Middle frontal gyrus (tissue), 1 donor: Measurements from ENCODE around the gene GLS.
"Not testable (repeated sequence)": the region's sequence is repeated elsewhere in the genome, so short reads cannot be mapped to it uniquely, and the experiment has no call there.

Source experiments
- DNase-seq: peaks from one replicate; pipeline ENCODE4 v3.0.0-alpha.2; 2015; ENCODE audit warnings: low spot score; ENCODE audit errors: extremely low spot score

Gene GLS

GRCh38 chr2:190855245-190855644, 25.4 kb upstream of the GLS start:
- no peak for DNase-seq

GRCh38 chr2:190856985-190857384, 23.6 kb upstream of the GLS start:
- no peak for DNase-seq

GRCh38 chr2:190858817-190859216, 21.8 kb upstream of the GLS start:
- DNase-seq, result no peak

DNA sequence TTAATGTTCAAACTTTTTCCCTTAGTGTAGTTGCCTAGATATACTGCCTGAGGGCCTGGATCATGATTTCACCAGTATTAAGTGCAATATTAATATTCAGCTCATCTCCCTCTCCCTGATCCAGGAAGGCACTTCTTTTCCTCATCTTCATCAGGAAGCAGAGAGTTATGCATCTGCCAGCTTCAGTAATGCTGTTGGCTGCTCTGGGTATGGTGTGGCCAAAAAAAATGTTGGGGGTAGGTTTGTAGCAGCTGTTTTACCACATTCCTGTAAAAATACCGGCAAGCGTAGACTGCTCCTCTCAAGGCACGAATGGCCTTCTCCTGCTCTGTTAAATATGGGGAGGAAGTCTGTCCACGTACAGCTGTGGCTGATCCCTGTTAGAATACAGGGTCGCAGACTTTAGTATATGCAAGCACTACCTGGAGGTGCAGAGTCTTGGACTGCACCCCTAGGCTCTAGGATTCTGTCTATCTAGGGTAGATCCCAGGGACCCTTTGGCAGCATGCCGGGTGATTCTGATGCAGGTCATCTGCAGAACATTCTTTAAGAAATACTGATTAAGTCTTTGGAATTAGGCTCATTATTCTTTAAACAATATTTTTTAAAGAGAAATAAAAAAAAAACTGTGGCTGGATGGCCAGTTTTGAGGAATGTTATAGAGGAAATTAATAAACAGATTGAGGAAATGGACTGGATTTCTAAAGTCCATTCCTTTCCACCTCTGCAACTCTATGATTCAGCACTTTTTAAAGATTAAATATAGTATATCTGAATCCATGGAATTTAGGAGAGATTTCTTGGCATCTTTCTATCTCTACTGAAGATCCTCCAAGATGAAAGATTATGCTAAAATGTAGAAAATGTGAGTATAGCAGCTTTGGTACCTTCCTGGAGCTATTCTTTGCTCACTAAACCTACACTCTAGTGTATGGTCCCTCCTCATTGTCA, 21.0 kb upstream of the GLS start:
- no peak for DNase-seq

- no peak for DNase-seq
Observed at GRCh38 chr2:190860985-190861680, 19.5 kb upstream of the GLS start.

- not testable (repeated sequence) for DNase-seq
Observed at GRCh38 chr2:190862128-190862527, 18.5 kb upstream of the GLS start.

- no peak for DNase-seq
Observed at GRCh38 chr2:190862571-190862991, 18.0 kb upstream of the GLS start.

GRCh38 chr2:190863946-190864345, 16.7 kb upstream of the GLS start:
- DNase-seq, result no peak

DNA sequence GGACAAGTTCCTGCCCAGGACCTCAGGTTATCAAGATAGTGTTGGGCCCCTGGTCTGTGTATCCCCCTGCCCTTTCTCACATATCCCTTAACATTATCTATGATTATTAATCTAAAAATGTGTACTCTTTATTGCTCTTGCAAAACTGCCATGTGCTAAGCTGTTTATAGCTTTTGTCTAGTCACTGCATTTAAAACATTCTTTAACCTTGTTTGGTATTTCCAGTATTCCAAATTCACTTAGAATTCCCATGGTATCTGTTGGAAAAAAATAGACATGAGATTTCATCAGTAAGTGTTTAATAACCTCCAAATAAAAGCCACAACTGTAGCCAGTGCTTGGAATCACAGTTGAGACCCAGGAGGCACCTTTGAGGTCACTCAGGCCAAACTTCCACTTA, 16.2 kb upstream of the GLS start:
- no peak for DNase-seq

DNA sequence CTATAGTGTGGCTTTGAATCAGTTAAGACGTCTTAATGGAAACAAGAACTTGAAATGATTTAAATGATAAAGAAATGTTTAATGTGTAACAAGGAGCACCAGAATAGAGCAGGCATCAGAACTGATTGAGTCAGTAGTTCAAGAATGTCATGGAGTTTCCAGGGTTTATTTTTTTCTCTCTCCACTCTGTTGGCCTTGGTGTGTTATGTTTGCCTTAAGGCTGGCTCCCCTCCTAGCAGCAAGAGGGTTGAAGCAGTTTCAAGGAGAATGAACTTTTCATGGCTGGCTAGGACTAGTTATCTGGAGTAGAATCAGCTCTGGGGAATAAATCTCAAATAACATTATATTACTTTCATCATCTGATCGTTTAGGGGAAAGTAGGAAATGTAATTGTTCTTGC, 13.4 kb upstream of the GLS start:
- no peak for DNase-seq

DNA sequence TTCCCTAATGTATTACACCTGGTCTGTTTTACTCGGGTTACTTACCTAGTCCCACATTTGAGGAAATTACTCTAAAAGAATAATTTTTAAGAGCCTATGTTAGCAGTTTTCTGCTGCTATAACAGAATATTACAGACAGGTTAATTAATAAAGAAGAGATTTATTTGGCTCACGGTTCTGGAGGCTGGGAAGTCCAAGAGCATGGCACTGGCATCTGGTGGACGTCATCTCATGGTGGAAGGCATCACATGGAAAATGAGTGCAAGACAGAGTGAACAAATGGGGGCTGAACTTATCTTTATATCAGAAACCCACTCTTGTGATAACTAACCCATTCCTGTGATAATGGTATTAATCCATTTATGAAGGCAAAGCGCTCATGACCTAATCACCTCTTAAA, 12.8 kb upstream of the GLS start:
- no peak for DNase-seq

DNA sequence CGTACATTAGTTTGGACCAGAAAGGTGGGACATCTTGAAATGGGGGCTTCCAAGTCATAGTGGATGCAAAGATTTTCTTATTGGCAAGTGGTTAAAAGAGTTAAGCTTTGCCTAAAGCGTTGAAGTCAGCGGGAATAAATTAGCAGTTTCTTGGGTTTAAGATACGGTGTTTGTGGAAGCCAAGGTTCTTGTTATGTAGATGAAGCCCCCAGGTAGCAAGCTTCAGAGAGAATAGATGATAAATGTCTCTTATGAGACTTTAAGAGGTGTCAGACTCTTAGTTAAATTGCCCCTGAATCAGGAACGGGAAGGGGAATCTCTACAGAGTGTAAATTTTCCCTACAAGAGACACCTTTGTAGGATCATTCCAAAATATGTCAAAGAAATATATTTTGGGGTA, 10.9 kb upstream of the GLS start:
- DNase-seq, result no peak

GRCh38 chr2:190873451-190873850, 7.2 kb upstream of the GLS start:
- not testable (repeated sequence) for DNase-seq

- DNase-seq, result no peak
Observed at GRCh38 chr2:190875891-190876290, 4.7 kb upstream of the GLS start.

- no peak for DNase-seq
Observed at GRCh38 chr2:190876631-190877030, 4.0 kb upstream of the GLS start.

DNA sequence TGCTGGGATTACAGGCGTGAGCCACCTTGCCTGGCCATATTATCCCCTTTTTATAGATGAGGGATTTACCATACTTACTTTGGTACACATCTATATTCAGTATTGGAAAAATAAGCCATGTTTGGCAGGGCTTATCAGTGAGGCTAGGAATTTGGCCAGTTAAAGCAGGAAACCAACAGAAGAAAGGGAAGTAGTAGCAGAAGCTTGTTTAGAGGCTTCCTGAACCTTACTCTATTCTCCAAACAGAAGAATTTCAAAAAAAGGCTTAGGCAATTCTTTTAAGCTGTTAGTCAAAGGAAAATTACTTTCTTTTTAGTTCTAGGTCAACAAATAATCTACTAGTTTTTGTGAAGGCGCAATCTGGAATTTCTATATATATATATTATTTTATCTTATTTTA, 3.2 kb upstream of the GLS start:
- DNase-seq, result no peak

DNA sequence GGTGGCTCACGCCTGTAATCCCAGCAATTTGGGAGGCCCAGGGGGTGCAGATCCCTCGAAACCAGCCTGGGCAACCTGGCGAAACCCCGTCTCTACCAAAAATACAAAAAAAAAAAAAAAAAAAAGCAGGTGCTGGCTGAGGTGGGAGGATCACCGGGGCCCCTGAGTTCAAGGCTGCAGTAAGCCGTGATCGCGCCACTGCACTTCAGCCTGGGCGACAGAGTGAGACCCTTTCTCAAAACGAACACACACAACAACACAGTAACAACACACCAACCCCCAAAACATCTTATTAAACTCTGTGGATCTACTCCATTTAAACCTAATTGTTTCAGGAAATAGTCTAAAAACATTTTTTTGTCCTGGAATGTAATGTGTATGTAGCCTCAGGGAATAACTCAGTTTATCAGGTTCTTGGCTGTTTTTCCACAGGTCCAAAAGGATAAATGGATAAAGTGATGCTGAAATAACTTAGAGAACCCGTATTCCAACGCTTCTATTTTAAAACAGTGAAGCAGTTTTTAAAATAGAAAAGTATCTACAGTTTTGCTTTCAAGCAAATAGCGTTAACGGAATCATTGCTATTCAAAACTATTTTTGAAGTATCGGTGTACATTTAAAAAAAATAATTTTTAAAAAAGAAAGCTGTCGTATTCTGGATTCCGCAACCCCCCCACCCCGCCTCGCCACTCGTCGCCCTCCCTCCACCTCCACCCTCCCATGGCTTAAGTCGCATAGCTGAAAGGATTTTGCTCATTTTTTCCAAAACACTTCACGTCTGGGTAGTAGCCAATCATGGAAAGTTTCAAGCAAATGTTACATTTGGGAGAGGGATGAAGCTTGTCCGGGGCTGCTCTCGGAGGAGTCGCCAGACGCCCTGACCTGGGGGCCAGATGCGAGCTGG, 895 bp upstream of the GLS start:
- no peak for DNase-seq

DNA sequence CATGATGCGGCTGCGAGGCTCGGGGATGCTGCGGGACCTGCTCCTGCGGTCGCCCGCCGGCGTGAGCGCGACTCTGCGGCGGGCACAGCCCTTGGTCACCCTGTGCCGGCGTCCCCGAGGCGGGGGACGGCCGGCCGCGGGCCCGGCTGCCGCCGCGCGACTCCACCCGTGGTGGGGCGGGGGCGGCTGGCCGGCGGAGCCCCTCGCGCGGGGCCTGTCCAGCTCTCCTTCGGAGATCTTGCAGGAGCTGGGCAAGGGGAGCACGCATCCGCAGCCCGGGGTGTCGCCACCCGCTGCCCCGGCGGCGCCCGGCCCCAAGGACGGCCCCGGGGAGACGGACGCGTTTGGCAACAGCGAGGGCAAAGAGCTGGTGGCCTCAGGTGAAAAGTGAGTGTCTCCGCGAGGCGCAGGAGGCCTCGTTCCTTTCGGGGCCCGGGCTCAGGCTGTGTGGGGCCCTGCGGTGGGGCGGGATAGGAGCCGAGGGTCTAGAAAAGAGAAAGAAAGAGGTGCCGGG, 520 bp downstream of the GLS start:
- no peak for DNase-seq

DNA sequence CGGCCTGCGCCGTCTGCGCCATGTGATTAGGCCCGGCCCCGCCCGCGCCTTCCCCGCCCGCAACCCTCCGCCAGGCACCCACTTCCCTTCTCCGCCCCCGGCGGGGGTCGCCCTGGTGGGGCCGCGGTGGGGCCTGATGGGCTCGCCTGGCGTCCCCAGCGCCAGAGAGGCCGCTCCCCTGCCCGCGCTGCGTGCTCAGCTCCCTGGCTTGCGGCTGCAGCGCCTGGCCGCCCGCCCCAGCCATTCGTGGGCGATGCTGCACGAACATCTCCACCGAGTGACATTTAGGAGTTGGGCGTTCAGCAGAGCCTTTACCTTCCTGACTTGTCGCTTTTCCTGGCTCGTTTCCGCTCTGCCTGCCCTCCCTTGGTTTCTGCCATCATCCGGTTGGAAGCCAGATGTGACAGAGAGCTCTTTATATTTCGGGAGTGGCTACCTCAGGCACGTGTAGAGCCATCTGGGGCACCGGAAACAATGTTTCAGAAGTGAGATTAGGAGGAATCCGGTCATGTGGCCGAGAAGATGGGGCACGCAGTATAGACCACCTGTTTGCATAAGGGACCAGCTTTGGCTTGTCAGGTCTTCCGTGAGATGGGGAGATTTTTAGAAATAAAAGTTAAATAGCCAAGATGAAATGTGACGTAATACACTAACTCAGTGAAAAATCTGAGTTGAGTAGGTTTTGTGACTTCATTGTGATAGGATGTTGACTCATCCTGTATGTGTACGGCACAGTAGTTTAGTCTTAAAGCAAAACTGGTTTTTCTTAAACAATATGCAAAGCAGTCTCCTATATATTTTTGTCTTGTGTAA, 1.2 kb downstream of the GLS start:
- no peak for DNase-seq

DNA sequence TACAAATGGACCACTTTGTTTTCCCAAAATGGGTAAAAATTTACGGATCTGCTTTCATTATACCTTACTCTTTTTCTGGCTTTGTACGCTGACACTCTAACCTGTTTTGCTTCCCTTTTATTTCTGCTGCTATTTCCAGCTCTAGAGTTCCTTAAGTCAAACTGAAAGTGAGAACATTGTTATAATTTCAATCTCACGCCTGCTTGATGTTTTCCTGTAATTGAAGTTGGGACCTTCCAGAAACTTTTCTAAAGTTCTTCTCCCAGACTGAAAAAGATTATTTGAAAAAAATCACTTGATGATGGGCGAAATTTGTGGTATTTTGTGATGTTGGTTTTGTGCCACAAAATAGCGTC, 1.8 kb downstream of the GLS start:
- DNase-seq, result no peak
